SK-N-MC (cell line): ENCODE results near the gene KCTD16.

Experiments used
- EZH2 ChIP-seq: fragments of 200-600 bp; sonication (generic); IDR thresholded peaks from one replicate; pipeline ENCODE4 v1.6.1; 2017; ENCODE audit warnings: antibody characterized with exemption
- FOXP2 ChIP-seq: optimal IDR thresholded peaks from 2 replicates; pipeline ENCODE3; 2011; ENCODE audit warnings: mild to moderate bottlenecking, moderate library complexity; ENCODE audit not compliant: insufficient read depth; ENCODE audit errors: extremely low read length, control extremely low read depth
- POLR2AphosphoS5 ChIP-seq: IDR thresholded peaks from 2 replicates; pipeline ENCODE4 v1.6.1; 2012; ENCODE audit warnings: mild to moderate bottlenecking, low read depth, low read length, borderline replicate concordance

GRCh38 chr5:144195448-144195847 is 24.8 kb downstream of the KCTD16 start:
- TF ChIP-seq POLR2AphosphoS5, result no peak
- no peak for TF ChIP-seq EZH2
- TF ChIP-seq FOXP2, result no peak
